ENCODE data around the gene POLN. TPM values are rescaled to one million over a fixed set of nuclear protein-coding genes. Genes with fewer than 3 reads are reported as not detected.

The POLN gene
- total RNA-seq, 4 donors from 2014 or later: 3.3 to 9.6 (median 5.5) TPM

- Histone ChIP-seq H3K36me3 (peaks cover 4 to 57% (median 11%) of the 10 kb centered on the region in 3 donors), H3K27me3 (no peaks in the 10 kb centered on the region), H3K27ac (peak overlapping the region in 2 of 4 donors; percentile 2 to 79), H3K9me3 (no peaks in the 10 kb centered on the region), H3K4me3 (no peak overlapping the region), H3K4me1 (peaks cover 0 to 45% (median 23%) of the 10 kb centered on the region in 4 donors)
- no peak for DNase-seq (ENCODE audit: low spot score in 2 of 2)
- 81 to 85% methylated on average over 35 to 38 of the region's 42 CpGs for WGBS, 2 donors
- TF ChIP-seq EP300 (IDR thresholded peaks at IDR 0.05) (no peak), POLR2A (IDR thresholded peaks at IDR 0.05) (no peak), CTCF (IDR thresholded peaks at IDR 0.05) (no peak)
These were observed 5.5 kb upstream of the POLN start for GRCh38 chr4:2247128-2248043.

GRCh38 chr4:2246384-2247127, 4.6 kb upstream of the POLN start:
- DNase-seq (ENCODE audit: low spot score in 2 of 2): no peak
- peak overlapping the region in 2 of 4 donors; percentile 79 to 82 for H3K27ac ChIP-seq
- 78 to 88% methylated on average over 12 to 19 of the region's 19 CpGs for WGBS, 2 donors
- TF ChIP-seq POLR2A (IDR thresholded peaks at IDR 0.05): no peak
- TF ChIP-seq CTCF (IDR thresholded peaks at IDR 0.05): no peak
- TF ChIP-seq EP300 (IDR thresholded peaks at IDR 0.05): no peak
- H3K4me3 ChIP-seq: no peak overlapping the region
- peaks cover 4 to 49% (median 11%) of the 10 kb centered on the region in 3 donors for H3K36me3 ChIP-seq
- no peaks in the 10 kb centered on the region for H3K27me3 ChIP-seq
- H3K9me3 ChIP-seq: no peaks in the 10 kb centered on the region
- peaks cover 0 to 48% (median 24%) of the 10 kb centered on the region in 4 donors for H3K4me1 ChIP-seq

DNA sequence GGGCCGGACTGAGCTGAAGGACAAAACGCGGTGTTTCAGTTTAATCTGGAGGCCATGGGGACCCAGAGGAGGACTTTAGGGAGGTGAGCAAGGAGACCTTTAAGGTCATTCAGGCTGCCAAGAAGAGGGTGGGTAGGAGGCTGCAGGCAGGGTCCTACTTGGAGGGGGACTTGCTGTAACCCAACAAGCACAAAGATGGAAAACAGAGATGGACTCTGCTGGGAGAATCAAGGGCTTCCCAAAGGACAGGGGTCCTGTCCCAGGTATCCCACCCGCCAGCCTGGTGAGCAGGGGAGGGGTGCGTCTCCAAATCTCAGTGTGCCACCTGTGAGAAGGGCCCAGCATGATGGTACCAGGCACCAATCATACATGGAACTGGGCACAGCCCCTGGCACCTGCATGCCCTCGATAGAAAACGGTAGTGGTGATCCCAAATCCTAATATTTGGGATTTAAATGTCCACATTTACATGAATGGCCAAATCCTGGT, 3.9 kb upstream of the POLN start:
- WGBS, 2 donors: 68 to 73% methylated on average over 7 of the region's 7 CpGs
- Histone ChIP-seq H3K4me1 (peaks cover 0 to 52% (median 27%) of the 10 kb centered on the region in 4 donors), H3K4me3 (no peak overlapping the region), H3K9me3 (no peaks in the 10 kb centered on the region), H3K27me3 (no peaks in the 10 kb centered on the region), H3K36me3 (peaks cover 4 to 42% (median 11%) of the 10 kb centered on the region in 3 donors), H3K27ac (peak overlapping the region in 3 of 4 donors; percentile 51 to 82 (median 79))
- TF ChIP-seq EP300 (IDR thresholded peaks at IDR 0.05): no peak
- no peak for TF ChIP-seq POLR2A (IDR thresholded peaks at IDR 0.05)
- no peak for TF ChIP-seq CTCF (IDR thresholded peaks at IDR 0.05)
- no peak for DNase-seq (ENCODE audit: low spot score in 2 of 2)

DNA sequence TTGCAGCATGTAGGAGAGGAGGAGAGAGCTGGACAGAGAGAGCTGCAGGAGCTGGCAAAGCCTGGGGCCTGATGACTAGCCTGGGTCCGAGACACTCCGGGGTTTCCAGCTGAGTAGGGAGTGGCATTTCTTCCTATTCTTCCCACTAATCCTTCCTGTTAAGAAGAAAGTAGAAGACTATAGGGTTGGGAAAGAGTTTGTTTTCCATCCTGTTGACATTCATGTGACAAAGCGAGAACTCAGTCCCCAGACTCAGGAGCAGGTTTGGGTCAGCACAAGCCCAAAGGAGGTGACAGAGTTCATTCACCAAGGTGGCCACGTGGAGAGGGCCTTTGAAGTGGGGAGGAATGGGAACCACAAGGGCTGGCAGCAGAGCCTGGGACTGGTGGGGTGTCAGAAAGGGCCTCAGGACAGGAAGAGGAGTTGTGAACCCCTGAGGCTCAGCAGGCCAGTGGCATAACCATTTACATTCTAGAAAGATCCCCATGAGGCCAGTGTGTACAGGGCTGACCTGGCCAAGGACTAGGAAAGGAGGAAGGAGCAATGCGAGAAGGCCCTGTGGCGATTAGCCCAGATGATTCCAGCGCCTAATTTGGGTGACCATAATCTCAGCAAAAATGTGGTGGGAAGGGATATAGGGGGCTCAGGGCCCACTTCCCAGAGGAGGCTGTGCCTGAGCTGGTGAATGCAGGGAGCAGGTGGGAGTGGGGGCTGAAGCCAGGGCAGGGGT, 3.3 kb upstream of the POLN start:
- peaks cover 0 to 58% (median 33%) of the 10 kb centered on the region in 4 donors for H3K4me1 ChIP-seq
- DNase-seq (ENCODE audit: low spot score in 2 of 2): no peak
- H3K4me3 ChIP-seq: no peak overlapping the region
- H3K27ac ChIP-seq: peak overlapping the region in 3 of 4 donors; percentile 51 to 82 (median 79)
- H3K27me3 ChIP-seq: no peaks in the 10 kb centered on the region
- H3K36me3 ChIP-seq: peaks cover 4 to 36% (median 8%) of the 10 kb centered on the region in 3 donors
- no peaks in the 10 kb centered on the region for H3K9me3 ChIP-seq
- 52 to 57% methylated on average over 7 of the region's 7 CpGs for WGBS, 2 donors
- TF ChIP-seq CTCF (IDR thresholded peaks at IDR 0.05) (no peak), EP300 (IDR thresholded peaks at IDR 0.05) (no peak), POLR2A (IDR thresholded peaks at IDR 0.05) (no peak)

Data from tibial nerve (tissue), 4 donors.